Fibroblast of mammary gland (primary cell): ENCODE measurements around the gene ZNF629.
A peak's percentile ranks its signal among the peaks of the same experiment; 100 is the strongest.

Experiments used
- DNase-seq: peaks from one replicate; pipeline ENCODE4 v3.0.0-alpha.2; 2010; ENCODE audit warnings: low read depth
- H3K4me3 ChIP-seq: 2 replicates; pipeline ENCODE4 v1.5.1; 2011; ENCODE audit warnings: low read depth, mild to moderate bottlenecking, low read length, moderate library complexity; ENCODE audit not compliant: control insufficient read depth
- TF ChIP-seq, protein P1 (sequence below): conservative IDR thresholded peaks from 2 replicates; pipeline ENCODE4 v1.5.1; 2011; ENCODE audit warnings: low read depth, low read length, inconsistent platforms; ENCODE audit not compliant: control insufficient read depth, insufficient read depth

ZNF629 gene

DNA sequence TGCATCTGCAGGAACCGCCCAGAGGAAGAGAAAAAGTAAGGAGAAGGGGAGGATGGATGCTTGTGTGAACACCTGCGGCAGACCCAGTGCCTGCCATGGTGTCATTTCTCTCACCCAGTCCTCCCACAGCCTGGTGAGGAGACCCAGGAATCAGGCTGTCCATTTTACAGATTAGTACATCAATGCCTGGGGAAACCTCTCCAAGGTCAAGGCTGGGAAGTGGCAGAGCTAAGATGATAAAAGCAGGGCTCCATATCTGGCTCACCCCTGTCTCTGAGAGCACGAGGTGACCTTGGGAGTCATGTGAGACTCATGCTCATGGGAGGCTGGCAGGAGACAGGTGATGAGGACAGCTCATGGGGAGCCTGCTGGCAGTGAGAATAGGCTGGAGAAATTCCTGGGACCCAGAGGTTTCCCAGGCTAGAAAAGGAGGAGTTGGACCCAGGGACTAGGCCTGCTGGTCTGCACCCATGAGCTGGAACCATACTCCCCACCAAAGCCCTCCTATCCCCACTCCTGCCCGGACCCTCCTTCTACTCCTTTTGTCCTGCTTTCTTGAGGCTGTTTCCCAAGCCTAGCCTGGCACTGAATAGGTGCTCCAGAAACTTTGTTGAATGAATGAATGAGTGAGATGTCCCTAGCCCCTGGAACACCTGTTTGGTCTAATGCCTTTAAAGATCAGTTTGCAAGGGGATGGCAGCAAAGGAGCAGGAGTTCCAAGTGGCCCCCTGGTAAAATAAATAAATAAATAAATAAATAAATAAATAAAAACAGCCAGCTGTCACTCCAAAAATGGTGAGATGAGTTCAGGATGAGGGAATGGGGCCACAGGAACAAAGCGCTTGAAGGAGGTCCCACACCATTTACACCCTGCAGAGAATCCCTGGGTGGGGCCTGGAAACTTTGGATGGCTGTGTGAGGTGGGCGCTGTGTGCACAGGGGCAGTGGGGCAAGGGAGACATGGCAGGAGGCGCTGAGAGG is 1.6 kb downstream of the ZNF629 start:
- H3K4me3 ChIP-seq = peak overlapping the region; percentile 94
- DNase-seq = no peak
- TF ChIP-seq, protein P1, sequence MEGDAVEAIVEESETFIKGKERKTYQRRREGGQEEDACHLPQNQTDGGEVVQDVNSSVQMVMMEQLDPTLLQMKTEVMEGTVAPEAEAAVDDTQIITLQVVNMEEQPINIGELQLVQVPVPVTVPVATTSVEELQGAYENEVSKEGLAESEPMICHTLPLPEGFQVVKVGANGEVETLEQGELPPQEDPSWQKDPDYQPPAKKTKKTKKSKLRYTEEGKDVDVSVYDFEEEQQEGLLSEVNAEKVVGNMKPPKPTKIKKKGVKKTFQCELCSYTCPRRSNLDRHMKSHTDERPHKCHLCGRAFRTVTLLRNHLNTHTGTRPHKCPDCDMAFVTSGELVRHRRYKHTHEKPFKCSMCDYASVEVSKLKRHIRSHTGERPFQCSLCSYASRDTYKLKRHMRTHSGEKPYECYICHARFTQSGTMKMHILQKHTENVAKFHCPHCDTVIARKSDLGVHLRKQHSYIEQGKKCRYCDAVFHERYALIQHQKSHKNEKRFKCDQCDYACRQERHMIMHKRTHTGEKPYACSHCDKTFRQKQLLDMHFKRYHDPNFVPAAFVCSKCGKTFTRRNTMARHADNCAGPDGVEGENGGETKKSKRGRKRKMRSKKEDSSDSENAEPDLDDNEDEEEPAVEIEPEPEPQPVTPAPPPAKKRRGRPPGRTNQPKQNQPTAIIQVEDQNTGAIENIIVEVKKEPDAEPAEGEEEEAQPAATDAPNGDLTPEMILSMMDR = no peak

DNA sequence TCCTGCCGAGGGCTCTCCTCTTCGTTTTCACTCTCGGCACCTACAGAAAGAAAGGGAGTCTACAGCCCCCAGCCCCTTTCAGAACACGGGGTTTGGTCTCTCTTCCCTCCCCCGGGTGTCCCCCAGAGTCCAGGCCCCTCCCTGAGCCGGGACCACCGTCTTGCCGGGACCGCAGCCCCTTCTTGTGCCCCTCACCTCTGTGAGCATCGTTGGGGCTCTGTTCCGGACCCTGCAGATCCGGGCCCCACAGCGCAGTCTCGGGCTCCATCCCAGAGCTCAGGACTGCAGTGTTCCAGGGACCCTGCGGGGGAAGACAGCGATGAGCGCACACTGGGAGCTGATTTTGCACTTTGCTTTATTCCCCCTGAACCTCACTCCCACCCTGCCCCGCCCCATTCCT is 2.8 kb downstream of the ZNF629 start:
- no peak for DNase-seq
- no peak overlapping the region for H3K4me3 ChIP-seq
- TF ChIP-seq, protein P1 = no peak

DNA sequence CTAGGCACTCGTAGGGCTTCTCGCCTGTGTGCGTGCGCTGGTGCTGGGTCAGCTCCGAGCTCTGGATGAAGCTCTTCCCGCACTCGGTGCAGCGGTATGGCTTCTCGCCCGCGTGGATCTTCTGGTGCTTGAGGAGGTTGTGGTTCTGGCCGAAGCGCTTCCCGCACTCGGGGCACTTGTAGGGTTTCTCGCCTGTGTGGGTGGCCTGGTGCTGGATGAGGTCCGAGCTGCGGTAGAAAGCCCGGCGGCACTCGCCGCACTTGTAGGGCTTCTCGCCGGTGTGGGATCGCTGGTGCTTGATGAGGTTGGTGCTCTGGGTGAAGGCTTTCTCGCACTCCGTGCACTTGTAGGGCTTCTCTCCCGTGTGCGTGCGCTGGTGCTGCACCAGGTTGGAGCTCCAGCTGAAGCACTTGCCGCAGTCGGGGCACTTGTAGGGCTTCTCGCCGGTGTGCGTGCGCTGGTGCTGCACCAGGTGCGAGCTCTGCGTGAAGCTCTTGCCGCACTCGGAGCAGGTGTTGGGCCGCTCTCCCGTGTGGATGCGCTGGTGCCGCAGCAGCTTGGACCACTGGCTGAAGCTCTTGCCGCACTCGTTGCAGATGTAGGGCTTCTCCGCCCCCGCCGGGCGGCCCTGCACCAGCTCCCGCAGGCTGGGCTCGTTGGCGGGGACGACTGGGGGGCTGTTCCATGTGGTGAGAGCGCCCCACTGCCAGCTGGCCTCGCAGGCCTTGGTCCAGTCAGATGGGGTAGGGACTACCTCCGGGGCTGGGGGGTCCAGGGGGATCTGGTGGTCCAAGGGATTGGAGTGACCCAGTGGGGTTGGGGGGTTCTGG is 3.5 kb downstream of the ZNF629 start:
- TF ChIP-seq, protein P1 = no peak
- H3K4me3 ChIP-seq = no peak overlapping the region
- DNase-seq = no peak

DNA sequence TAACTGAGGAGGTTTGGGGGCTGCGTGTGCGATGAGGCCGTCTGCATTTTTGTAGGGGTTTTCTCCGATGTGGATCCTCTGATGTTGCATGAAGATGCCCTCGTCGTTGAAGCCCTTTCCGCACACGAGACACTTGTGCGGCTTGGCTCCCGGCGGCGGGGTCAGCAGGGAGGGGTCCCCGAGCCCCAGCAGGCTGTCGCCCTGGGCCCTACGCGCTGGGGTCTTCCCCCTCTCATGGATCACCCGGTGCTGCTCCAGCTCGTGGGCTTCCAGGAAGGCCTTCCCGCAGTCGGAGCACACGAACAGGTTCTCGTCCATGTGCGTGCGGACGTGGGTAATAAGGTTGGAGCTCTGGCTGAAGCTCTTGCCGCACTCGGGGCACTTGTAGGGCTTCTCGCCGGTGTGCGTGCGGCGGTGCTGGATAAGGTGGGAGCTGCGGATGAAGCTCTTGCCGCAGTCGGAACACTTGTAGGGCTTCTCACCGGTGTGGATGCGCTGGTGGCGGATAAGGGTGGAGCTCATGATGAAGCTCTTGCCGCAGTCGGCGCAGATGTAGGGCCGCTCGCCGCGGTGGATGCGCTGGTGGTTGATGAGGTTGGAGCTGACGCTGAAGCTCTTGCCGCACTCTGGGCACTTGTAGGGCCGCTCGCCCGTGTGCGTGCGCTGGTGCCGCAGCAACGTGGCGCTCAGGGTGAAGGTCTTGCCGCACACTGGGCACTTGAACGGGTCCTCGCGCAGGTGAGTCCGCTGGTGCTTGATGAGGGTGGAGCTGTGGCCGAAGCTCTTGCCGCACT is 4.3 kb downstream of the ZNF629 start:
- TF ChIP-seq, protein P1 = no peak
- DNase-seq = no peak
- no peak overlapping the region for H3K4me3 ChIP-seq

DNA sequence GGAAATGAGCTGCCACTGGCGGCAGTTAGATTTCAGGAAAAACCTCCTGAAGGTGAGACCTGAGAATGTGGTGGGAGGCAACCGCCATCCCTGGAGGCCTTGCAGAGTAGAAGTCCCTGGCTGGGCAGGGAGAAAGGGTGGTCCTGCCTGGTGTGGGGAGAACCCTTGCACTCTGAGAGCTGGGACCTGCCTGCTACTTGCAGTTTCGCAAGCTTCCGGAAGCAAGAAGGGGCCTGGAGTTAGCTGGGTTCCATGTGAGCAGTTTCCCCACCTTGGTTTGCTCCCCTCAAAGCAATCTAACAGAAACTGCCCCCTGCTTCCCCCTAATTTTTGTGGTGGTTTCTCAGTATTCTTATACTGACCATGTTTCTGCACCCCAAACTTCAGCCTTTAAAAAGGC is 6.5 kb downstream of the ZNF629 start:
- H3K4me3 ChIP-seq = no peak overlapping the region
- no peak for DNase-seq
- TF ChIP-seq, protein P1 = no peak

- TF ChIP-seq, protein P1 = no peak
- H3K4me3 ChIP-seq = no peak overlapping the region
- no peak for DNase-seq
Measured at GRCh38 chr16:30780021-30780420, 7.0 kb downstream of the ZNF629 start.
